Activated naive CD4-positive, alpha-beta T cell treated with anti-CD3 and anti-CD28 coated beads, Interleukin-2, amount 50 U/mL, for 16 hours (primary cell): ENCODE results near the gene PRR35.

Experiments
- DNase-seq: peaks from one replicate; pipeline ENCODE4 v3.0.0-alpha.2; 2020

Gene PRR35

GRCh38 chr16:549544-550263, 10.5 kb upstream of the PRR35 start:
- DNase-seq: no peak

DNA sequence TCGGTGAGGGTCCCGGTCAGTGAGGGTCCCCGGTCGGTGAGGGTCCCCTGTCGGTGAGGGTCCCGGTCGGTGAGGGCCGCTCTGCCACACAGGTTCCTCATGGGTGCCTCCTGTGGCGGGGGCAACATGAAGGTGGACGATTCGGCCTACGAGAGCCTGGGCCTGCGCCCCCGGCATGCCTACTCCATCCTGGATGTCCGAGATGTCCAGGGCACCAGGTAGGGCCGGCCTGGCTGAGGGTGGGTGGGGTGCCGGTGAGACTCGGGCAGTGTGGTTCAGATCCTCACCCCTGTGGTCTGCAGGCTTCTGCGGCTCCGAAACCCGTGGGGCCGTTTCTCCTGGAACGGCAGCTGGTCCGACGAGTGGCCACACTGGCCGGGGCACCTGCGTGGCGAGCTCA, 9.0 kb upstream of the PRR35 start:
- DNase-seq: no peak

DNA sequence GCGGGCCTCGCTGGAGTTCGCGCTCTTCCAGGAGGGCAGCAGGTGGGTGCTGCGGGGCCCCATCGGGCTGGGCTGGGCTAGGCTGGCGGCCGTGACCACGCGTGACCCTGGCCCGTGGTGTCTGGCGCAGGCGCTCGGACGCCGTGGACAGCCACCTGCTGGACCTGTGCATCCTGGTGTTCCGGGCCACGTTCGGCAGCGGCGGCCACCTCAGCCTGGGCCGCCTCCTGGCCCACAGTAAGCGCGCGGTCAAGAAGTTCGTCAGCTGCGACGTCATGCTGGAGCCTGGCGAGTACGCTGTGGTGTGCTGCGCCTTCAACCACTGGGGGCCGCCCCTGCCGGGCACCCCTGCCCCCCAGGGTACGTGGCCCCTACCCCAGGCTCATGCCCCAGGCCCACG, 8.0 kb upstream of the PRR35 start:
- no peak for DNase-seq

- DNase-seq: no peak
Observed at GRCh38 chr16:553601-554296, 6.4 kb upstream of the PRR35 start.

DNA sequence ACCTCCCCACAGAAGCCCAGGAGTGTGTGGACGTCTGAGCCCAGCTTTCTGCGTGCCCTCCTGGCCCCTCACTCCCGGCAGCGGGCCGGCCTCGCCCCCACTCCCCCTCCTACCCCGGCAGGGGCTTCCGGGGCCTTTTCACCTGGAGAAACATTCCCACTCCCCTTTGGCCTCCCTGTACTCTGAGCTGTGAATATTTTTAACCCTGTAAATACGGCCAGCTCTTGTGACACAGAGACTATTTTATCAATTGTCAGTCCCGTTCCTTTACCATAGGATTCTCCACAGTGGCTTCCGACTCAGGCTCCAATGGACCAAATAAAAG, 5.9 kb upstream of the PRR35 start:
- no peak for DNase-seq

GRCh38 chr16:554640-555365, 5.4 kb upstream of the PRR35 start:
- no peak for DNase-seq

GRCh38 chr16:555528-556473, 4.4 kb upstream of the PRR35 start:
- no peak for DNase-seq

DNA sequence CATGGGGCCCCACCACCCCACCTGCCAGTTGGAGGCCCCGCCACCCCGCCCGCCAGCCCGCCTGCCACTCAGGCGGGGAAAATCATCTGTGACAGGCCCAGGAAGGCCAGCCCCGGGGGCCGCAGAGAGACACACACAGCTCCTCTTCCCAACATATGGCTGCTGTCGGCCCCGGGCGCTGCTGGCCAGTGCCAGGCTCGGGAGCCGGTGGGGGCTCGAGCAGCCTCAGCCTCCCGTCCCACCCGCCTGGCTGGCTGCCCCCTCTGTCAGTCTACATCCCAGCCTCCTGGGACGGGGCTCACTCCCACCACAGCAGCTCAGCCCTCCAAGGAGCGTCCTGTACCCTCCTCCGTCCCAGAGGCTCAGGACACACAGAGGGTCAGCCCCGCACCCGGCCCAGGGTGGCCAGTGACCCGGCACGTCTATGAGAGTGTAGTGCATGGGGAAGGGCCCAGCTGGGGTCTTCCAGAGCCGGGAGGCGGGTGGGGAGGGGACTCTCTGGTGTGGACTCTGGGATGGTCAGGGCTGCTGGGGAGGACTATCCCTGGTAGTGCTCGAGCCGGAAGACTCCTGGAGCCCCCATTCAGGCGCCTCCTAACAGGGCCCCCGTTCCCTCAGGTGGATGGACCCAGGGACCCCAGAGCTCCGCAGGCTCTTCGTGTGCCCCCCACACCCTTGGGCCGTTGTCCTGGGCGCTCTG, 3.6 kb upstream of the PRR35 start:
- DNase-seq: no peak

GRCh38 chr16:557463-558297, 2.5 kb upstream of the PRR35 start:
- DNase-seq: no peak

GRCh38 chr16:558298-559020, 1.7 kb upstream of the PRR35 start:
- DNase-seq: no peak

DNA sequence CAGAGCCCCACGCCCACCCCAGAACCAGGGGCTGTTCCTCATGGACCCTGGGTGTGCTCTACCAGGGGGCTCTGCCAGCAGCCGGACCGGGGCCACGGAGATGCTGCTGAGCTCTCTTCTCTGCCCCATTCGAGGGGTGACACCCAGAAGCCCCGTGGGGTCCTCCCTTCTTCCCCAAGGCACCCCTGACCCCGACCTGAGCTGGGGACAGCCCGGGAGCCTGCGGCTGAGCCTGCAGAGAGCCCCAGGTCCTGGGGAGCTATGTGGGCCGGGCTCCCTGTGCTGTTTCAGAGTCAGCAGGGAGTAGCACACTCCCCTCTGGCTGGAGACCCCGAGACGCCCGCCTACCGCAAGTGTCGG, 1.2 kb upstream of the PRR35 start:
- no peak for DNase-seq

DNA sequence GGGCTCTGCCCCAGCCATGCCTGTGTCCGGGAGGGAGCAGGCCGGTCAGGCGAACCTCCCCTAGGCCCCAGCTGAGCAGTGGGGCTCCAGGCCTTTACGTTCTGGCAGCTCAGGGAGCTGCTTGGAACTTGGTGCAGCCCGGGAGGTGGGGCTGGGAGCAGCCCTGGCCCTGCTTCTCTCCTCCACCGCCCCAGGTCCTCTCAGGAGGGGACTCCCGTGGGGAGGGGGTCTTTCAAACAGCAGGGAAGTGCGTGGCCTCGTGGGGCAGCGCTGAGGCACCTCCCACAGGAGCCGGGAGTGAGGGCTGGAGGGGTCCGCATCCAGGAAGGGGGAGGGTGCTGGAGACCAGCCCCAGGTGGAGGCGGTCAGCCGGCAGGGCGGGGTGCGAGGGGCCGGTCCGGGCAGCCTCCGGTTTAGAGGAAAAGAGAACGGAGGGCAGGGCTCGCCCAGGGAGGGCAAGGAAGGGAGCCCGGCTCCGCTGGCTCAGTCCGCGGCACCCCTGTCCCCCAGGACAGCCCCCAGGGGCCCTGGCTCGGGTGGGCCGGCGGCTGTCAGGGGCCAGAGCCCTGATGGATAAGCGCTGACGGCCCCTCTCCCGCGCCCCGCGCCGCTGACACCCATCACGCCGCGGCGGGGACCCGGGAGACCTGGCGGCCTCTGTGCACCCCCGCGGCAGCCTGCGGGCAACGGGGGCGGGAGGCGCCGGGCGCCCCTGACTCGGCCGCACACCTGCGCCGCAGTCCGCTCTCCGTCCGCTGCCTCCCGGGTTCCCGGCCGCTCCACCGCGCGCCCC, 587 bp upstream of the PRR35 start:
- no peak for DNase-seq

DNA sequence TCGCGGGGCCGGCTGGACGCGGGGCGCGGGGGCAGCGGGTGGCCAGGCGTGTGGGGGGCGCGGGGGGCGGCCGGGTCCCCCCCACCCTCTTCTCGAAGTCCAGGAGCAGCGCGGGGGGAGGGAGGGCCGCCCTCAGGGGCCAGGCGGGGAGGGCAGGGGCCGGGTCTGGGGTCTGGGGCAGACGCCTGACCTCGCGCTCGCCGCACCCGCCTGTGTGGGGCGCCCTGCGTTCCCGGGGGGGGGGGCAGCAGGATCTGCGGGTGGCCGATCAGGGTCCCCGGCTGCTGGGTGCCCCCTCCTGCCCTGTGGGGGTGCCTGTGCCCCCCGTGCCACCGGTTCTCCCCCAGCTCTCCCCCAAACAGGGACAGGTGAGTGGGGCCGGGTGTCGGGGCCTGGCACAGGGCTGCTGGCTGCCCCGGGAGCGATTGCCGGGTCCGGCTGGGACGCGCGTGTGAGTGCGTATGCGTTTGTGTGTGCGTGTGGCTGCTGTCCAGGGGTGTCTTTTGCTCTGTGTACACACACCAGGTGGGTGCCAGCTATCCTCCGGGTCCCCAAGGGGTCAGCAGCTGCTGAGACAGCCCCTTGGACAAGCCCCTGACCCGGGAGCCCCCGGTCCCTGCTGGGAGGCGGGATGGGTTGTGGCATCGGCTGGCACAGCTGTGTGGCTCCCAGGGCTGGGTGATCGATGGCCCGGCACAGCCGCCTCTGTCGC, 663 bp downstream of the PRR35 start:
- no peak for DNase-seq

GRCh38 chr16:561413-561794, 1.2 kb downstream of the PRR35 start:
- DNase-seq: no peak

DNA sequence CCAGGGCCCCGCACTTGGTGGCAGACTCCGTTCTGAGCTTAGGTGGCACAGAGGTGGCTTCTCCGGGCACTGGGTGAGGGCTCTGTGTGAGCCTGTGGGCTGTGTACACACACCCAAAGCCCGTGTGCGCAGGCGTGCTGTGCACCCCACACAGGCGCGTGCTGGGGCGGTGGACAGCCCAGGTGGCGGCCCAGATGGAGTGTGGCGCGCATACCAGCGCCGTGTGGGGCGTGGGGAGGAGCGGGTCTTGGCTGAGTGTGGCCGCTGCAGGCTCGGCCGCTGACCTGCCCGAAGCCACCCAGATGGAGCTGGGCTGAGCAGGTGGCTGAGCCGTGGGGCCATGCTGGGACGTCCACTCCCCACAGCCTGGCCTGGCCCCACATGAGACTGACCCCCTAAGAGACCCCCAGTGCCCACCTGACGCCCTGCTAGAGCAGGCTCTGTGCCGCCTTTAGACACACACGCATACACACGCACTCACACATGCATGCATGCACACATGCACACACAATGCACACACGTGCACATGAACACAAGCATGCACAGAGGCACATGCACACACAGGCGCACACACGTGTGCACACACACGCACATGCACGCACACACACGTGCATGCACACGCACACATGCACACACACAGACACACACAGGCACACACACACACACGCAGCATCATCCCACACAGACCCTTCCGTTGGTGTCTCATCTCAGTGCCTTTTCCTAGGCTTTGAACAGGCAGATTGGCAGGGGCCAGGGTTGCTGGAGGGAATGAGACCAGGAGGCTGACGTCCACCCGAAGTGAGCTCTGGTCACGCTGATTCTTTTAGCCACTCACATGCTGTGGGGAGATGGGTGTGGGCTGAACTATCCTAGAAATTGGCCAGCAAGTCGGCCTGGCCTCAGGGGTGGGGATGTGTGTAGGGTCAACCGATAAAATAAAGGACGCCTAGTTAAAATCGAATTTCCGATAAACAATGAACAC, 2.1 kb downstream of the PRR35 start:
- DNase-seq: no peak

DNA sequence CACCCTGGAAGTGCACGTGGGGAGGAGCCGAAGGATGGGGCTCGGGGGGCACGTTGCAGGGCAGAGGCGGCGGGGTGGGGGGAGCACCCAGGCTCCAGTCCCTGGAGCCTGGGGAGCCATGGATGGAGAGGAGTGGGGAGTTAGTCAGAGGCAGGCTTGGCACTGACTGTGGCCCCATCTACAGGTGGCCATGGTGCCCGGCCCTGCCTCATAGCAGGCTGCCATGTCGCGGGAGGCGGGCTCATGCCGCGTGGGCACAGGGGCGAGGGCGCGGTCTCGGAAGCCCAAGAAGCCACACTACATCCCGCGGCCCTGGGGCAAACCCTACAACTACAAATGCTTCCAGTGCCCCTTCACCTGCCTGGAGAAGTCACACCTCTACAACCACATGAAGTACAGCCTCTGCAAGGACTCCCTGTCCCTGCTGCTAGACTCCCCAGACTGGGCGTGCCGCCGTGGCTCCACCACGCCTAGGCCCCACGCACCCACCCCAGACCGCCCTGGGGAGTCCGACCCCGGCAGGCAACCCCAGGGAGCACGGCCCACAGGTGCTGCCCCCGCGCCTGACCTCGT, 3.0 kb downstream of the PRR35 start:
- DNase-seq: no peak

- DNase-seq: no peak
Observed at GRCh38 chr16:564690-565418, 4.7 kb downstream of the PRR35 start.
